Measurements from ENCODE around the gene CHFR. TPM values are rescaled to one million over a fixed set of nuclear protein-coding genes. Genes with fewer than 3 reads are reported as not detected.
"Not testable (repeated sequence)": the region's sequence is repeated elsewhere in the genome, so short reads cannot be mapped to it uniquely, and the experiment has no call there.

The CHFR gene
- total RNA-seq, 1 experiment from 2014 or later, result 33.1 TPM

DNA sequence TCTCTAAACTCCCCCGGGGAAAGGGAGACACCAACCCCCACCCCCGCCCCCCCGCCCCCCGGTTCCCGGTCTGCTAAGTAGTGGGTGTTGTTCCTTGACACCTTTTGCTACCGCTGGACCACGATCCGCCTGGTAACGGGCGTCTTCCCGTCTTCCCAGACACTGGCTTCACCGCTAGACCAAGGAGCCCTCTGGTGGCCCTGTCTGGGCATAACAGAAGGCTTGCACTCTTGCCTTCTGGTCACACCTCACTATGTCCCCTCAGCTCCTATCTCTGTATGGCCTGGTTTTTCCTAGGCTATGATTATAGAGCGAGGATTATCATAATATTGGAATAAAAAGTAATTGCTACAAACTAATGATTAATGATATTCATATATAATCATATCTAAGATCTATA is 78.0 kb downstream of the CHFR start:
- DNase-seq (ENCODE audit: low read depth), result not testable (repeated sequence)

GRCh38 chr12:132807295-132808092 is 79.9 kb downstream of the CHFR start:
- no peak for DNase-seq (ENCODE audit: low read depth)

GRCh38 chr12:132806857-132807256 is 80.5 kb downstream of the CHFR start:
- no peak for DNase-seq (ENCODE audit: low read depth)

DNA sequence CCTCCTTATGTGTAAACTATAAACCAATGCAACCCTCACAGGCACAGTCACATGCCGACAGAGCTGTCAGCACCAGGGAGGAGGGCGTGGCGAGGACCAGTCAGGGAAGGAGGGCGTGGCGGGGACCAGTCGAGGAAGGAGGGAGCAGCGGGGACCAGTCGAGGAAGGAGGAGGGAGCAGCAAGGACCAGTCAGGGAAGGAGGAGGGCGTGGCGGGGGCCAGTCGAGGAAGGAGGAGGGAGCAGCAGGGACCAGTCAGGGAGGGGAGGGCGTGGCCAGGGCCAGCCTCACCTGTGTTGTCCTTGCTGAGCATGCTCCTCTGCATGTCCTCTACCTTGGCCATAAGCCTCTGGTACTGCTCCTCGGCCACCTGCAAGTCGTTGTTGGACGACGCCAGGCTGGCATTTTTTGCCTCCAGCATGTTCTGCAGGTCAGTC is 83.0 kb downstream of the CHFR start:
- no peak for DNase-seq (ENCODE audit: low read depth)

GRCh38 chr12:132803888-132804287 is 83.5 kb downstream of the CHFR start:
- no peak for DNase-seq (ENCODE audit: low read depth)

- no peak for DNase-seq (ENCODE audit: low read depth)
Measured at GRCh38 chr12:132803125-132803524, 84.3 kb downstream of the CHFR start.

DNA sequence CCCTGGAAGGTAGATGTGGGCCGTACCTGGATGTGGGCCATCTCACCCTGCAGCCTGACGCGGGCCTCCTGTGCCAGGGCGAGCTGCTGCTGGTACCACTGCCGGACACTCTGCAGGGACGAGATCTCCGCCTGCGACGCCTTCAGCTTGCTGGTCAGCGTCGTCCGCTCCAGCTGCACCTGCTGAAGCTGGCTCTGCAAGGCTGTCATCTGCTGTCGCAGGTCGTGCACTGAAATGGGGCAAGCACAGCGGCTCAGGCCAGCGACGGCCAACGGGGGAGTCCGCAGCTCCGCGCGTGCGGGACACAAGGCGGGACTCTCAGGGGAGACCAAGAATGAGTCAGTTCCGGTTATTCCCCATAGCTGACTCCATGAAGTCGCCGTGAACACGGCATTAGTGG is 85.7 kb downstream of the CHFR start:
- DNase-seq (ENCODE audit: low read depth), result no peak

DNA sequence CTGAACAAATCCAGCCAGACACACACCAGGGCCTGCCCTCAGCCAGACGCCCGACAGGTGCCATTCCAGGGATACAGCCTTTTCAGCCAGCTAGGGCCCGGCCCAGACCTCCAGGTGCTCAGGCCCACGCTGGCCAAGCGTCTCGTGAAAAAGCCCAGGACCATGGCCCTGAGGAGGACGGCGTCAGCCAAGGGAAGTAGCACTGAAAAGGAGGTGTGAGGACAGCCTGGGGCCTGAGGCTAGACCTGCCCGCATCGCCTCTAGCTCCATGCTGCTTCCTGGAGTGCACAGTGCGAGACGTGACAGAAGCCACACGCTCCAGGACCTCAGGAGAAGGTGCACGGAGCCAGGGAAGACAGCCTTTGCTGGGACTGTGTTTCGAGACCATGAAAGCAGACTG is 88.6 kb downstream of the CHFR start:
- no peak for DNase-seq (ENCODE audit: low read depth)

GRCh38 chr12:132797820-132798570 is 89.4 kb downstream of the CHFR start:
- DNase-seq (ENCODE audit: low read depth), result no peak

DNA sequence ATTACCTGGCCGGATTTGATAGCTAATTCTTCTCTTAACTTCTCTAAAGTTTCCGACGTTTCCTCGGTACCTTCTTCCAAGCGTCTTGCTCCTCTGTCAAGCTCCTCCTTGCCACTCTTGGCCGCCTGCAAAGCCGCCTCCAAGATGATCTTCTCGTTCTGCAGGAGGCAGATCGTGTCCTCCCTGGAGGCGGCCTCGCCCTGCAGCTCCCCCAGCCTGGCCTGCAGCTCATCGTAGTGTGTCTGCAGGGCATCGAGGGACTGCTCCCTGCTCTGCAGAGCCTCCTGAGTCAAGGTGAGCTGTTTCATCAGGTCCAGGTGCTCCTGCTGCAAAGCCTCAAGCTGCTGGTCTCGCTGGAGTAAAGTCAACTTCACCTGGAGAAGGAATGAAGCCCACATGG is 91.6 kb downstream of the CHFR start:
- no peak for DNase-seq (ENCODE audit: low read depth)

- DNase-seq (ENCODE audit: low read depth), result not testable (repeated sequence)
Measured at GRCh38 chr12:132791940-132792339, 95.5 kb downstream of the CHFR start.

DNA sequence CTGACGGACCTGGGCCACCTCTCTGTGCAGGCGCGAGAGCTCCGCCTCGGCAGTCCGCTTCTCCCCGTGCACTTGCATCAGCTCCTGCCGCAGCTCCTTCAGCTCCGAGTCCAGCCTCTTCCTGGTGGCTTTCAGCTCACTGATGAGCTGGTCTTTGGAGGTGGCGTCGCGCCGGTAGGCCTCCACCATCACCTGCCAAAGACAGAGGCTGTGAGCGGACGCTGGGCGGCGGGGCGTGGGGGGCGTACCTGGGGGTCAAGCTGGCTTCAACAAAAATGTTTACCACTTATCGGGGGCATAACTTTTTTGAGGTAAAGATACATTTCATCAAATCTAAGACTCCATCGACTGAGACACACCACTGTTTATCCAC is 98.3 kb downstream of the CHFR start:
- no peak for DNase-seq (ENCODE audit: low read depth)

DNA sequence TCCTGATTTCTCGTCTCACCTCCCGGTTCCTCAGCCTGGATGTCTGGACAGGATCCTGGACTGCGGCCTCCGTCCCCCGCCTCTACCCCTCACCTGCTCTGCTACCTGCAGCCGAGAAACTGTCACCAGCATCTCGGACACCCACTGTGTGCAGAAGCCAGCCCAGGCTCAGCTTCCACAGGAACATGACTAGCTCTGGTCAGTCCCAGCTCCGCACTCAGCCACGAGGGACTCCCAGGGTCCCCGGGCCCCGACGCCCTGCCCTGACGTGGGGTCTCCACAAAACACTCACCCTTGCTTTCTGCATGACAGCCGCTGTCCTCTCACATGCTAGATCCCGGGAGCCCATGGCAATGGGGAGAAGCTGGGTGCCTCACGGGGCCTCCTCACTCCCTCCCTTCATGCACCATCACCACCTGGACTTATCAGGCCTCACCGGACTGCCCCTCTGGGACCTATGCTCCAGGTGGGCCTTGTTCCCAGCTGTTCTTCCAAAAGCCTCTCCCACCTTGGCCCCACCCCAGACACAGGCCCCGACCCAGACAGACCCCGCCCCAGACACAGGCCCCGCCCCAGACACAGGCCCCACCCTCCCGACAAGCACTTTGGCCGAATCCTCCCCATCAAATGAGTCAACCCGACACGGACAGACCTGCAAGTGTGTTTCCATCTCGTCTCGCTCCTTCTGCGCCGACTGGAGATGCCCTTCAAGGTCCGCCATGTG is 98.9 kb downstream of the CHFR start:
- no peak for DNase-seq (ENCODE audit: low read depth)

GRCh38 chr12:132787877-132788276 is 99.5 kb downstream of the CHFR start:
- DNase-seq (ENCODE audit: low read depth), result no peak

DNA sequence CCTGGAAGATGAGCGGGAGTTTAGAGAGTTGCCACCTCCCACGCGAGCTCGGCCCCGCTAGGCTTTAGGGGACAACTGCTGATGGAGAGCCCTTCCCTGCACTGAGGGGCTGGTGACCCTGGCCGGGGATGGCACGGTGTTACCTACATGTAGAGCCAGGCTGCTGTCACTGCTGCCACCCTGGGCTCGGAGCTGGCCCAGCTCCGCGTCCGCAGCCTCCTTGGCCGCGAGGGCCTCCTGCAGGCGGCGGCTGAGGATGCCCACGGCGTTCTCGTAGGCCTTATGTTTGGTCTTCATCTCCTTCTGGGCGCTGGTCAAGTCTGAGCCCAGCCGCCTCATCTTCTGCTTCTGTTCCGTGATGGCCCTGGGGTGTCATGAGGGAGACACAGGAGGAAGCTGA is 101.2 kb downstream of the CHFR start:
- no peak for DNase-seq (ENCODE audit: low read depth)

DNA sequence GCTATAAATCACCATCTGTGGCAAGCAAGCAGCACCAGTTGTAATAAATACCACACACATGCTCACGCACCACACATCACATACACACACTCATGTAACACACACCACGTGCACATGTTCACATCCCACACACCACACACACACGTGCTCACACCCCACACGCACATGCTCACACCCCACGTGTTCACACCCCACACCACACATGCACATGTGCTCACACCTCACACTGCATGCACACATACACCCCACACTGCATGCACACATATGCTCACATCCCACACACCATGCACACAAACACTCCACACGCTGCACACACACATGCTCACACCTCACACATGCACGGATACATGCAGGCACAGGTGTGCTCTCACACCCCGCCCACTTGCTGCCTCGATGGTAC is 102.8 kb downstream of the CHFR start:
- DNase-seq (ENCODE audit: low read depth), result no peak

- no peak for DNase-seq (ENCODE audit: low read depth)
Measured at GRCh38 chr12:132783917-132784531, 103.4 kb downstream of the CHFR start.

Other genes starting within 250 kb of the CHFR start
- 7.0 and 15.8 TPM in 2 replicates for gene POLE, start 200.3 kb downstream of the CHFR start, total RNA-seq (2014; rRNA removed; shearing (Covaris generic))
- gene PXMP2, start 200.0 kb downstream of the CHFR start, total RNA-seq (2014; rRNA removed; shearing (Covaris generic)), result 66.4 and 83.4 TPM in 2 replicates
- 36.2 and 43.8 TPM in 2 replicates for gene PGAM5, start 176.8 kb downstream of the CHFR start, total RNA-seq (2014; rRNA removed; shearing (Covaris generic))
- 47.4 and 57.4 TPM in 2 replicates for gene ANKLE2, start 125.8 kb downstream of the CHFR start, total RNA-seq (2014; rRNA removed; shearing (Covaris generic))
- gene GOLGA3, start 58.7 kb downstream of the CHFR start, total RNA-seq (2014; rRNA removed; shearing (Covaris generic)), result 46.1 and 98.9 TPM in 2 replicates
- 2.0 and 6.4 TPM in 2 replicates for gene ZNF605, start 68.7 kb upstream of the CHFR start, total RNA-seq (2014; rRNA removed; shearing (Covaris generic))
- gene ZNF26, start 98.8 kb upstream of the CHFR start, total RNA-seq (2014; rRNA removed; shearing (Covaris generic)), result 4.0 and 10.7 TPM in 2 replicates
- 9.8 and 12.1 TPM in 2 replicates for gene ZNF84, start 149.9 kb upstream of the CHFR start, total RNA-seq (2014; rRNA removed; shearing (Covaris generic))
- gene ZNF140, start 193.3 kb upstream of the CHFR start, total RNA-seq (2014; rRNA removed; shearing (Covaris generic)), result 10.7 and 15.7 TPM in 2 replicates
- 0.32 and 0.44 TPM in 2 replicates for gene ZNF891, start 242.7 kb upstream of the CHFR start, total RNA-seq (2014; rRNA removed; shearing (Covaris generic))
- 3.7 and 8.7 TPM in 2 replicates for gene ZNF10, start 243.0 kb upstream of the CHFR start, total RNA-seq (2014; rRNA removed; shearing (Covaris generic))